Lower leg skin (tissue), 3 donors: ENCODE measurements around the gene SRSF8.

Experiments
- CTCF ChIP-seq, 3 donors: fragments of 450-650 bp; IDR thresholded peaks; one replicate each; pipeline ENCODE4 v1.5.1; 2016; ENCODE audit warnings: antibody characterized with exemption in 3 of 3, mild to moderate bottlenecking in 3 of 3, moderate library complexity in 2 of 3
- POLR2A ChIP-seq, 2 donors: fragments of 450-650 bp; IDR thresholded peaks; one replicate each; pipeline ENCODE4 v1.6.1; 2016 to 2017; ENCODE audit warnings: antibody characterized with exemption in 2 of 2, mild to moderate bottlenecking in 1 of 2, moderate library complexity in 1 of 2

- TF ChIP-seq CTCF (IDR thresholded peaks at IDR 0.05) = no peak
- TF ChIP-seq POLR2A (IDR thresholded peaks at IDR 0.05) = no peak
These were observed 7.7 kb upstream of the SRSF8 start for GRCh38 chr11:95059046-95059445.
